PFSK-1 (cell line): ENCODE measurements around the gene RHBDL3.

Experiments used
- FOXP2 ChIP-seq: optimal IDR thresholded peaks from 2 replicates; pipeline ENCODE3; 2011; ENCODE audit warnings: borderline replicate concordance, control low read depth, inconsistent platforms; ENCODE audit not compliant: insufficient read depth; ENCODE audit errors: extremely low read length, extremely low read depth
- POLR2AphosphoS5 ChIP-seq: IDR thresholded peaks from 2 replicates; pipeline ENCODE4 v1.6.1; 2012; ENCODE audit warnings: low read depth, mild to moderate bottlenecking, control low read depth, low read length, moderate library complexity
- SIN3A ChIP-seq: IDR thresholded peaks from 2 replicates; pipeline ENCODE4 v1.6.1; 2012; ENCODE audit warnings: mild to moderate bottlenecking, low read length, moderate library complexity, borderline replicate concordance; ENCODE audit not compliant: insufficient read depth
- TAF1 ChIP-seq: IDR thresholded peaks from 2 replicates; pipeline ENCODE4 v1.6.1; 2012; ENCODE audit warnings: low read length, control low read depth, borderline replicate concordance; ENCODE audit not compliant: insufficient read depth
- TF ChIP-seq, protein P1 (sequence below), 2 experiments: IDR thresholded peaks; 2 replicates each; pipeline versions ENCODE4 v1.6.1 to v1.8.0; 2011 to 2012; ENCODE audit warnings: low read depth in 2 of 2, low read length in 2 of 2, control low read depth in 1 of 2, inconsistent platforms in 1 of 2, mild to moderate bottlenecking in 1 of 2, moderate library complexity in 1 of 2; ENCODE audit not compliant: insufficient read depth in 1 of 2

RHBDL3 gene

DNA sequence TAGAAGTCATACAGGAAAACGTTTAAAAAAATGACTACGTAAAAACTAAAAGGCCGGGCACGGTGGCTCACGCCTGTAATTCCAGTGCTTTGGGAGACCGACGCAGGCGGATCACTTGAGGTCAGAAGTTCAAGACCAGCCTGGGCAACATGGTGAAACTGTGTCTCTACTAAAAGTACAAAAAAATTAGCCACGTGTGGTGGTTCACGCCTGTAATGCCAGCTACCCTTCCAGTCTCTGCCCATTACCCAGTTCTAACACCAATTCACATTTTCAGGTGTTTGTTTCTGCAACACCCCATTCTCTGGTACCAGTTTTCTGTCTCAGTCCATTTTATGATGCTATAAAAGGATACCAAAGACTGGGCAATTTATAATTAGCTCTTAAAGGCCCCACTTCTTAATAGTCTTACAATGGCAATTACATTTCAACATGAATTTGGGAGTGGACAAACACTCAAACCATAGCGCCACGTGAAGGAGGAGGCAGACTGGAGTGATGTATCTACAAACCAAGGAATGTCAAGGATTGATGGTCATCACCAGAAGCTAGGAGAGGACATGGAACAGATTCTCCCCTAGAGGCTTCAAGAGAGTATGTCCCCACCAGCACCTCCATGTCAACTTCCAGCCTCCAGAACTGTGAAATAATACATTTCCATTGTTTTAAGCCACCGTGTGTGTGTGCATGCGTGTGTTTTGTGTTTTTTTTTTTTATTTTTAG is 77.1 kb downstream of the RHBDL3 start:
- TF ChIP-seq FOXP2 (no peak), POLR2AphosphoS5 (no peak), TAF1 (no peak), SIN3A (no peak)
- TF ChIP-seq, protein P1, sequence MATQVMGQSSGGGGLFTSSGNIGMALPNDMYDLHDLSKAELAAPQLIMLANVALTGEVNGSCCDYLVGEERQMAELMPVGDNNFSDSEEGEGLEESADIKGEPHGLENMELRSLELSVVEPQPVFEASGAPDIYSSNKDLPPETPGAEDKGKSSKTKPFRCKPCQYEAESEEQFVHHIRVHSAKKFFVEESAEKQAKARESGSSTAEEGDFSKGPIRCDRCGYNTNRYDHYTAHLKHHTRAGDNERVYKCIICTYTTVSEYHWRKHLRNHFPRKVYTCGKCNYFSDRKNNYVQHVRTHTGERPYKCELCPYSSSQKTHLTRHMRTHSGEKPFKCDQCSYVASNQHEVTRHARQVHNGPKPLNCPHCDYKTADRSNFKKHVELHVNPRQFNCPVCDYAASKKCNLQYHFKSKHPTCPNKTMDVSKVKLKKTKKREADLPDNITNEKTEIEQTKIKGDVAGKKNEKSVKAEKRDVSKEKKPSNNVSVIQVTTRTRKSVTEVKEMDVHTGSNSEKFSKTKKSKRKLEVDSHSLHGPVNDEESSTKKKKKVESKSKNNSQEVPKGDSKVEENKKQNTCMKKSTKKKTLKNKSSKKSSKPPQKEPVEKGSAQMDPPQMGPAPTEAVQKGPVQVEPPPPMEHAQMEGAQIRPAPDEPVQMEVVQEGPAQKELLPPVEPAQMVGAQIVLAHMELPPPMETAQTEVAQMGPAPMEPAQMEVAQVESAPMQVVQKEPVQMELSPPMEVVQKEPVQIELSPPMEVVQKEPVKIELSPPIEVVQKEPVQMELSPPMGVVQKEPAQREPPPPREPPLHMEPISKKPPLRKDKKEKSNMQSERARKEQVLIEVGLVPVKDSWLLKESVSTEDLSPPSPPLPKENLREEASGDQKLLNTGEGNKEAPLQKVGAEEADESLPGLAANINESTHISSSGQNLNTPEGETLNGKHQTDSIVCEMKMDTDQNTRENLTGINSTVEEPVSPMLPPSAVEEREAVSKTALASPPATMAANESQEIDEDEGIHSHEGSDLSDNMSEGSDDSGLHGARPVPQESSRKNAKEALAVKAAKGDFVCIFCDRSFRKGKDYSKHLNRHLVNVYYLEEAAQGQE (IDR thresholded peaks at IDR 0.05; ENCODE audit: insufficient read depth in 1 of 2, low read depth in 2 of 2, low read length in 2 of 2) = no peak

DNA sequence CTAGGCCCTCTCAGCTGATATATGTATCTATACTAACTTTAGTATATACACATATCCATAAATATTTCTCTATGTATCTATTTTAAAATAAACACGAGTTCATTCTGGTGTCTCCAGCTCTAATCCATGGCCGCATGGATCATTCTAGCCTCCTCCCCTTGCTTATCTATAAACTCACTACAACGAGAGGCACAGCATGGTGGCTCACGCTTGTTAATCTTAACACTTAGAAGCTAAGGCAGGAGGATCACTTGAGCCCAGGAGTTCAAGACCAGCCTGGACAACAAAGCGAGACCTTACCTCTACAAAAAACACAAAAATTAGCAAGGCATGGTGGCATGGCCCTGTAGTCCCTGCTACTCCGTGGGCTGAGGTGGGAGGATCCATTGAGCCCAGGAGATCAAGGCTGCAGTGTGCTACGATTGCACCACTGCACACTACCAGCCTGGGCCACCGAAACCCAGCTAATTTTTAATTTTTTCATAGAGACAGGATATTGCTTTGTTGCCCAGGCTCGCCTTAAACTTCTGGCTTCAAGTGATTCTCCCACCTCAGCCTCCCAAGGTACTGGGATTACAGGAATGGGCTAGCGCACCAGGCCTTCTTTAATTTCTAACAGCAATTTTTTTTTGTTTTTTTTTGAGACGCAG is 80.4 kb downstream of the RHBDL3 start:
- TF ChIP-seq SIN3A (no peak), TAF1 (no peak), POLR2AphosphoS5 (no peak), FOXP2 (no peak)
- TF ChIP-seq, protein P1 (IDR thresholded peaks at IDR 0.05; ENCODE audit: insufficient read depth in 1 of 2, low read depth in 2 of 2, low read length in 2 of 2) = no peak

DNA sequence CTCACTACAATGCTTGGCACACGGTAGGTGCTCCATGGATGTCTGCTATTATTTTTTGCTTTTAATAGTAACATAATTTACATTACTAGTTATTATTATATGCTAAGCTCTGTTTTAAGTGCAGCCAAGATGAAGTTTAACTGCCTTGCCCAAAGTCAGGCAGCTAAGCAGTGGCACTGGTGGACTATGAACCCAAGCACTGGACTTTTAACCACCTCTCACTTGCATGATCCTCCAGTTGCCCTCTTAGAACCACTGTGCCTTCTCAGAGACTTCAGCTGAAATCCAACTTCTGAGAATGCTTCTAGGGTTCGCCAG is 82.8 kb downstream of the RHBDL3 start:
- no peak for TF ChIP-seq SIN3A
- TF ChIP-seq, protein P1 (IDR thresholded peaks at IDR 0.05; ENCODE audit: insufficient read depth in 1 of 2, low read depth in 2 of 2, low read length in 2 of 2) = no peak
- TF ChIP-seq TAF1 = no peak
- TF ChIP-seq FOXP2 = no peak
- TF ChIP-seq POLR2AphosphoS5 = no peak

DNA sequence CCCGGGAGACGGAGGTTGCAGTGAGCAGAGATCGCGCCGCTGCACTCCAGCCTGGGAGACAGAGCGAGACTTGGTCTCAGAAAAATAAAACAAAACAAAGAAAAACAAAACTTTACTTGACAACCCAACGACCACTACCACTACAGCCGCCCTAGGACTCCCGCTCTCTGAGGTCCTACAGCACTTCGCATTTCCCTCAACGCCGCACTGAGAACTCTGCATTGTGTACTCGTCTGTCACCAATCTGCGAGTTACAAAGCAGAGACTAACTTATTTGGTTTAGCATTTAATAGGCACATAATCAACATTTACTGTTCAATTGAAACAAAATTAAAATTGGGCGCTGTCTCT is 83.8 kb downstream of the RHBDL3 start:
- TF ChIP-seq SIN3A (no peak), TAF1 (no peak), POLR2AphosphoS5 (no peak)

DNA sequence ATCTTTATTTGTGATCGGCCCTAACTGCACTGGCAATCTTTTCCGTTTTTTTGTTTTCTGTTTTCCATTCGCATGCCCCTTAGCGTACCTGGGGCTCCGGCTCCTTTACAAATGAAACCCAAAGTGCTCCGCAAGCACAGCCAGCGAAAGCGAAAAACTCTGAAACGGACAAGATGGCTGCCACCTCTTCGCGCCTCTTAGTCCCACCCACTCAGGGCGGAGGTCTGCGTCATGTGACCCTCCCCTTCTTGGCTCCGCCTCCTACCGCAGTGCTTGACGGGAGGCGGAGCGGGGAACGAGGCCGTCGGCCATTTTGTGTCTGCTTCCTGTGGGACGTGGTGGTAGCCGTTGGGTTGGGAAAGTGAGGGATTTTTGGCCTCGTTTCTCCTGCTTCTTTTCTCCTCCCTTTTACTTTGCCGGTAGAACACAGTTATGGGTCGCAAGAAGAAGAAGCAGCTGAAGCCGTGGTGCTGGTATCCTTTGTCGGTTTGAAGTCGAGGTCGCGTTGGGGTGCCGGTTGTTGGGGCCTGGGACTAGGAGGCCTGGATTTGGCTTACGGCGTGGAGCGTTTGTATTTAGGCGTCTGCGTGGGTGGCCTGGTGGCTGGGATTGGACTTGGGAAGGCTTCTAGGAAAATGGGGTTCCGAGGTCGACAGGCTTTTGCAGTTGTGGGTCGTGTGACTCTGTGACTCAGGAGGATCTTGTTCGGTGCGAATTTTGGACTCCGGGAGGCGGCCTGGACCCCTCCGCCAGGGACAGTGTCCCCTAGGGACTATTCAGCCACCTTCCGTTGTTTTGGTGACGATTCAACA is 84.4 kb downstream of the RHBDL3 start, which contains the start of gene ZNF207:
TSS of gene ZNF207 (plus strand) at position 304 of the 812 bp plus-strand sequence. CDS start at position 433, 129 bp downstream.
- no peak; the same call in 1 of the 2 replicates for TF ChIP-seq SIN3A
- TF ChIP-seq POLR2AphosphoS5 = peak; percentile 98
- TF ChIP-seq TAF1 = peak; percentile 98
- TF ChIP-seq FOXP2 = peak; percentile 45
- TF ChIP-seq, protein P1 (IDR thresholded peaks at IDR 0.05; ENCODE audit: insufficient read depth in 1 of 2, low read depth in 2 of 2, low read length in 2 of 2) = peak; percentile 58 to 59; a peak in 3 of 4 replicates
